Activated B cell treated with CpG ODN at 0.5 μM for 24 hours (primary cell): ENCODE data around the gene CA5B. TPM values are rescaled to one million over a fixed set of nuclear protein-coding genes. Genes with fewer than 3 reads are reported as not detected.
"Not testable (repeated sequence)": the region's sequence is repeated elsewhere in the genome, so short reads cannot be mapped to it uniquely, and the experiment has no call there.

ENCODE experiments used
- ATAC-seq: fragments of 200-7000 bp; cut with Tn5 transposase; one replicate; pipeline ENCODE4 v1.10.0; 2021; ENCODE audit warnings: low read depth, mild to moderate bottlenecking, moderate library complexity
- CTCF ChIA-PET: fragments of 350-600 bp; sonication (Branson Sonifier 250); formaldehyde crosslinking; loops from one replicate; lab custom pipeline; 2021; ENCODE audit warnings: antibody characterized with exemption; lab: Charles Lee
- POLR2A ChIA-PET: fragments of 350-600 bp; sonication (Branson Sonifier 250); formaldehyde crosslinking; loops from one replicate; lab custom pipeline; 2021; ENCODE audit warnings: antibody characterized with exemption; lab: Charles Lee
- DNase-seq: peaks from one replicate; pipeline ENCODE4 v3.0.0; 2022
- H3K27ac Mint-ChIP-seq: one replicate; pipeline ENCODE4 v1.8.0; 2020; ENCODE audit warnings: mixed read lengths
- H3K27me3 Mint-ChIP-seq: one replicate; pipeline ENCODE4 v1.8.0; 2021; ENCODE audit warnings: mixed read lengths
- H3K36me3 Mint-ChIP-seq: one replicate; pipeline ENCODE4 v1.8.0; 2021; ENCODE audit warnings: low read depth, mixed read lengths
- H3K4me1 Mint-ChIP-seq: one replicate; pipeline ENCODE4 v1.8.0; 2021; ENCODE audit warnings: mixed read lengths
- H3K4me3 Mint-ChIP-seq: one replicate; pipeline ENCODE4 v1.8.0; 2020; ENCODE audit warnings: mild to moderate bottlenecking, mixed read lengths
- H3K9me3 Mint-ChIP-seq: one replicate; pipeline ENCODE4 v1.8.0; 2020; ENCODE audit warnings: mixed read lengths
- intact Hi-C: fragments of 100-400 bp; cut with micrococcal nuclease; formaldehyde crosslinking; loops from one replicate; pipeline ENCODE4 v1.15.1; 2024
- total RNA-seq: library from RNA; stranded (reverse); gene quantifications from 2 replicates; pipeline ENCODE4 v1.2.3, GENCODE V29; 2022
- TF ChIP-seq, protein P1 (sequence below): fragments of 200-600 bp; IDR thresholded peaks from one replicate; pipeline ENCODE4 v1.8.0; 2022; ENCODE audit warnings: antibody characterized with exemption, mild to moderate bottlenecking

Gene CA5B
- total RNA-seq, 1 donor from 2014 or later, result 9.9 TPM

- ATAC-seq (peak; percentile 34), DNase-seq (no peak)
- intact Hi-C loops, result loop anchor here (1.0 to 2.0 kb wide), 3 partner anchors 12 to 75 kb away; partner anchors contain the start of genes CA5B and ZRSR2
- Mint-ChIP-seq H3K36me3 (peaks cover 14% of the 10 kb centered on the region), H3K4me1 (peaks cover 57% of the 10 kb centered on the region), H3K9me3 (no peaks in the 10 kb centered on the region), H3K27ac (peak overlapping the region; percentile 98), H3K4me3 (peak overlapping the region; percentile 63), H3K27me3 (no peaks in the 10 kb centered on the region)
- ChIA-PET CTCF (no interaction called here), POLR2A (interaction anchor here (2.4 to 2.9 kb wide), 2 partner anchors 12 to 39 kb away, joined by 5 to 37 read pairs; partner anchors contain the start of gene CA5B)
- TF ChIP-seq, protein P1, sequence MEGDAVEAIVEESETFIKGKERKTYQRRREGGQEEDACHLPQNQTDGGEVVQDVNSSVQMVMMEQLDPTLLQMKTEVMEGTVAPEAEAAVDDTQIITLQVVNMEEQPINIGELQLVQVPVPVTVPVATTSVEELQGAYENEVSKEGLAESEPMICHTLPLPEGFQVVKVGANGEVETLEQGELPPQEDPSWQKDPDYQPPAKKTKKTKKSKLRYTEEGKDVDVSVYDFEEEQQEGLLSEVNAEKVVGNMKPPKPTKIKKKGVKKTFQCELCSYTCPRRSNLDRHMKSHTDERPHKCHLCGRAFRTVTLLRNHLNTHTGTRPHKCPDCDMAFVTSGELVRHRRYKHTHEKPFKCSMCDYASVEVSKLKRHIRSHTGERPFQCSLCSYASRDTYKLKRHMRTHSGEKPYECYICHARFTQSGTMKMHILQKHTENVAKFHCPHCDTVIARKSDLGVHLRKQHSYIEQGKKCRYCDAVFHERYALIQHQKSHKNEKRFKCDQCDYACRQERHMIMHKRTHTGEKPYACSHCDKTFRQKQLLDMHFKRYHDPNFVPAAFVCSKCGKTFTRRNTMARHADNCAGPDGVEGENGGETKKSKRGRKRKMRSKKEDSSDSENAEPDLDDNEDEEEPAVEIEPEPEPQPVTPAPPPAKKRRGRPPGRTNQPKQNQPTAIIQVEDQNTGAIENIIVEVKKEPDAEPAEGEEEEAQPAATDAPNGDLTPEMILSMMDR, result no peak
Observed at GRCh38 chrX:15750611-15751154, 12.6 kb downstream of the CA5B start.

GRCh38 chrX:15751155-15751819, 13.2 kb downstream of the CA5B start:
- H3K4me1 Mint-ChIP-seq, result peaks cover 57% of the 10 kb centered on the region
- H3K4me3 Mint-ChIP-seq, result peak overlapping the region; percentile 63
- ChIA-PET POLR2A (interaction anchor here (2.4 to 2.9 kb wide), 2 partner anchors 13 to 38 kb away, joined by 5 to 37 read pairs; partner anchors contain the start of gene CA5B), CTCF (no interaction called here)
- H3K36me3 Mint-ChIP-seq, result peaks cover 13% of the 10 kb centered on the region
- ATAC-seq (peak; percentile 58), DNase-seq (no peak)
- H3K27ac Mint-ChIP-seq, result peak overlapping the region; percentile 98
- H3K9me3 Mint-ChIP-seq, result no peaks in the 10 kb centered on the region
- no peaks in the 10 kb centered on the region for H3K27me3 Mint-ChIP-seq
- intact Hi-C loops, result loop anchor here (1.0 to 2.0 kb wide), 2 partner anchors 40 to 76 kb away; partner anchors contain the start of gene ZRSR2
- TF ChIP-seq, protein P1, result no peak

DNA sequence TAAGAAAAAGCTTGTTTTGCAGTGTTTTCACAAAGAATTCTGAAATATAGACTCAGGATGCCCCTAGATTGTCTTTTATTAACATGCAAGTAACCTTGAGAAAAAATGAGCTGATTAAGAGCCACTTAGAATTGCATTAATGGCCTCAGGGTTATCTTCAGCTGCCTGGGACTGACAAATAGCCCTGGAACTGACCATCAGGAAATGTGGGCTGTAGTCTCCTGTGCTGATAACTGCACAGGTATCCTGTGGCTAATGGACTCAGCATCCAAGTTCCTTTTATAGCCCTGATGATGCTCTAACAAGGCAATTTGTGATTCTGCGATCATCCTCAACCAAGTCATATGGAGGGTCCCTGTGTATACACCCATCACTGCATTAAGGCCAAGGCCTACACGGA, 17.0 kb downstream of the CA5B start:
- peaks cover 15% of the 10 kb centered on the region for H3K36me3 Mint-ChIP-seq
- no peak for DNase-seq
- ChIA-PET POLR2A (no interaction called here), CTCF (no interaction called here)
- intact Hi-C loops, result no loop called here
- TF ChIP-seq, protein P1, result no peak
- no peak overlapping the region for H3K4me3 Mint-ChIP-seq
- no peaks in the 10 kb centered on the region for H3K27me3 Mint-ChIP-seq
- peaks cover 35% of the 10 kb centered on the region for H3K4me1 Mint-ChIP-seq
- ATAC-seq, result no peak
- no peak overlapping the region for H3K27ac Mint-ChIP-seq
- H3K9me3 Mint-ChIP-seq, result no peaks in the 10 kb centered on the region

DNA sequence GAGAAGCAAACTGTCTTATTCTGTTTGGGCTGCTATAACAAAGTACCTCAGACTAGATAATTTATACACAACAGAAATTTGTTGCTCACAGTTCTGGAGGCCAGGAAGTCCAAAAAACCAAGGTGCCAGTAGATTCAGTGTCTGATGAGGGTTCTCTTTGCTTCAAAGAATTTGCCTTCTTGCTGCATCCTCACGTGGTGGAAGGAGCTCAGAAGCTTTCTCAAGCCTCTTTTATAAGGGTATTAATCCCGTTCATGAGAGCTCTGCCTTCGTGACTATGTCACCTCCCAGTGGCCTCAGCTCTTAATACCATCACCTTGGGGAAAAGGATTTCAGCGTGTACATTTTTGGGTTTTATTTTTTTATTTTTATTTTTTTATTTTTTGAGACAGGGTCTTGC, 20.1 kb downstream of the CA5B start:
- Mint-ChIP-seq H3K9me3 (no peaks in the 10 kb centered on the region), H3K4me3 (no peak overlapping the region)
- DNase-seq, result no peak

DNA sequence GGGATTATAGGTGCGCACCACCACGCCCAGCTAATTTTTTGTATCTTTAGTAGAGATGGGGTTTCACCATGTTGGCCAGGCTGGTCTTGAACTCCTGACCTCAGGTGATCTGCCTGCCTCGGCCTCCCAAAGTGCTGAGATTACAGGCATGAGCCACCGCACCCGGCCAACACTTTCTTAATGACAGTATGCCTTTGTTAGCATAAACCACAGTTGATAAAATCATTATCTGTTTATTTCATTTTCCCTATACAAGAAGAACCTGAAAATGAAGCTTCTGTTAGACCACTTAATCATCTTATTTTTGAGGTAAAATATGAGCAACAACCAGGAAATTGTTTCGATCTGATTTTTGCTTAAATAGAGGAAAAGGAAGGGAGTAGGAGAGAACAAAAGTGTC, 21.8 kb downstream of the CA5B start:
- DNase-seq, H3K4me1 Mint-ChIP-seq, H3K27me3 Mint-ChIP-seq, H3K4me3 Mint-ChIP-seq, ATAC-seq, H3K36me3 Mint-ChIP-seq, H3K9me3 Mint-ChIP-seq, H3K27ac Mint-ChIP-seq: not testable (repeated sequence)
- intact Hi-C loops, result loop anchor here (2.0 kb wide), 4 partner anchors 31 to 935 kb away; partner anchors contain the start of genes GRPR and ZRSR2
- POLR2A ChIA-PET, result interaction anchor here (1.0 kb wide), 1 partner anchor 22 kb away, joined by 8 read pairs; the partner anchor contains the start of gene CA5B
- CTCF ChIA-PET, result interaction anchor here (1.5 to 1.6 kb wide), 2 partner anchors 73 to 936 kb away, joined by 3 to 4 read pairs; no protein-coding TSS in a partner anchor

More for the DNA sequence above, 20.1 kb downstream of the CA5B start:
- Mint-ChIP-seq H3K27ac (peak overlapping the region; percentile 57), H3K36me3 (peaks cover 12% of the 10 kb centered on the region), H3K27me3 (no peaks in the 10 kb centered on the region), H3K4me1 (peaks cover 13% of the 10 kb centered on the region)
- POLR2A ChIA-PET, result no interaction called here
- TF ChIP-seq, protein P1, result no peak
- intact Hi-C loops, result no loop called here
- CTCF ChIA-PET, result interaction anchor here (1.1 kb wide), 1 partner anchor 18 kb away, joined by 3 read pairs; no protein-coding TSS in a partner anchor
- no peak for ATAC-seq
